H54 (cell line): Measurements from ENCODE around the gene TH.

Experiments
- DNase-seq: peaks from one replicate; pipeline ENCODE4 v3.0.0; 2011; ENCODE audit warnings: low spot score, mixed read lengths; ENCODE audit not compliant: insufficient read length
- FAIRE-seq: peaks from 3 replicates; lab custom pipeline; 2011; peaks lifted over from hg19 to GRCh38; lab: Jason Lieb, UNC
- POLR2A ChIP-seq: IDR thresholded peaks from 2 replicates; pipeline ENCODE4 v1.6.1; 2011; ENCODE audit warnings: low read depth, mild to moderate bottlenecking, low read length

Gene TH

GRCh38 chr11:2137202-2138067, 34.2 kb downstream of the TH start:
- peak; percentile 95 for DNase-seq
- no peak for FAIRE-seq
- peak; percentile 38; the same call in 1 of the 2 replicates for TF ChIP-seq POLR2A

- no peak for FAIRE-seq
- TF ChIP-seq POLR2A = no peak
- DNase-seq = no peak
Measured at GRCh38 chr11:2136952-2137201, 34.7 kb downstream of the TH start.

DNA sequence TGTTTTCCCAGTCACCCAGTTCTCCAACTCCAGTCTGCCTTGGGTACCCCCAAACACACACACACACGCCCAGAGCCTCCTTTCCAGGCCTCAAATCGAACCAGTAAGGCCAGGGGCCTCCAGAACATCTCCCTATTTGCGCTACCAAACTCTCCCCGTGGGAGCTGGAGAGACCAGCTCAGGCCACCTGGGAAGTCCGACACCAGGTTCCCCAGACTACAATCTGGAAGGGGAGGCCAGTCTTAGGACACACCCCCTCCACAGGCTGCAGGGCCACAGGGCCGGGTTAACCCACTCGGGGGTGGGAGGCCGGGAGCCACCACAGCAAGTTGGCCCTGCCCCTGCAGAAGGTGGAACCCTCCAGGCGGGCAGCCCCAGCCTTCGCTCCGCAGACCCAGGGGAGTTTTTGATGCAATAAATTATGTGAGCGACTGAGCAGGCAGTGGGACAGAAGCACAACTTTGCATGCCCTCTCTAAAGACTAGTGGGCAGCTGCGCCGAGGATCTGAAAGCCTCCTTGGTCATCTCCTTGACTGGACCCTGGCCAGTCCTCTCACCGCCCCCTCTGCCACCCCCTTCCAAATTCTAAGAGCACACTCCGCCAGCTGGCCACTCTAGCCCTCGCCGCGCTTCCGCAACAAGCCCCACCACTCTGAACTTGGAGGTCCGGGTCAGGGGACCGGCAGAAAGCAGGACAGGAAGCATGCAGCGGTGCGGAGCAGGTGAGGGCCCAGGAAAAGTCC, 35.2 kb downstream of the TH start:
- DNase-seq (no peak), FAIRE-seq (no peak)
- no peak for TF ChIP-seq POLR2A

DNA sequence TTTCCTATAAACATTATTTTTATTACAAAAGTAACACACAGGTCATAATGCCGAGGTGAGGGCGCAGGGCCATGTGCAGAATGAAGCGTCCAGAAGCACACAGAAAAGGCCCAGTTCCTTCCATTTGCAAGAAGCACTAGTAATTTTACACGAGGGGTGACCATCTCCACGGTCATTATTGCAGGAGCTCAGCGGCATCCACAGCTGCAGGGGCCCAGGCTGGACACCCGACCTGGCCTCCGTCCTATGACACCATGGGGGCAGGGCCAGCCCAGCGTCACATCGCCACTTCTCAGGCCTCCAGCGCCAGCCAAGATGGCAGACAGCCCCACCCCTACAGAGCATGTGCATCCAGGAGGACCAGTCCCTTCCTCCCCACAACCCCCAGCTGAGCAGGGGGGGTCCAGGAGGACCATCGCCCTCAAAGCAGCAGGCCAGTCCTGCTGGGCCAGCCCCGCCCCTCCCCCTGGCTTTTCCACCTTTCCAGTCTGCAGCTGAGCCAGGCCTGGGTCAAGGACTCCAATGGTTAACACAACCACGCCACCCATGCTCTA, 35.9 kb downstream of the TH start:
- FAIRE-seq (no peak), DNase-seq (no peak)
- TF ChIP-seq POLR2A = no peak

- no peak for TF ChIP-seq POLR2A
- DNase-seq = no peak
- no peak for FAIRE-seq
Measured at GRCh38 chr11:2135018-2135569, 36.5 kb downstream of the TH start.

DNA sequence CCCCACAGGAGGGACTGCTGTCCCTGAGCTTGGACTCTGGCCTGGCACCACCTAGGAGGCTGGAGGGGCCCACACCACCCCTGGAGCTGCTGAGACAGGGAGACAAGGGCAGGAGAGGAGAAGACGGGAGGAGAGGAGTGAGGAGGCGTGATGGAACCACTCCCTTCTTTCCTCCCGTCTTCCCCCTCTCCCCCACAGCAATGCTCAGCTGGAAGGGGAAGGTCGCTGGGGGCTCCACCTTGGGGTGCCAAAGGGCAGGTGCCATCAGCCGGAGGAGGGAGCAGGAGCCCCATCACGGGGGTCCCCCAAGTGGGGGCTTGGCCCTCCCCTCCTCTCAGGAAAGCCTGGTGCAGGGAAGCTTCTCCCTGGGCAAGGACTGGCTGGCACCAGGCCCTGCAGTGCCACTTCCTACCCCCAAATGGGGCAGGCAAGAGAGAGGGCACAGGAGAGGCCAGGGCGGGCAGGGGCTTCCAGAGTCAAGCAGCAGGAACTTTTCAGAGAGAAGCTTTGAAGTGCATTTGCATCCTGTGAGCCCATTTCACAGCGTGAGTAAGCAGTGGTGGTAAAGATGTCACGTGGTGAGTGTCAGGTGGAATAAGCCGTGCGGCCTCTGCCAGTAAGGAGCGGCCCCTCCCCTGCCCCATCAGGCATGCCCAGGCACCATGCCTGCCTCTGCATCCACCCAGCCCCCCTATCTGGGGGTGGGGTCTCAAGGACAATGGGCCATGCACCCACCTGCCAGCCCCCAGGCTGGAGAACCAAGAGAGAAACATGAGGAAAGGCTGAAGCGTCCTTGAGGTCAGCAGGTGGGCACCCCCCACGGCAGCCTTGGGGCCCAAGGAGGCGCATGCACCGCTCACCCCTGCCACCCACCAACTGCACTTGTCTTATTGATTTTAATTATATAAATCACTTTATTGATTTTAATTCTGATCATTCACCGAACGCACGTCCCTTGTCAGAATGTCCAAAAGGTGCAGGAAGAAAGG, 37.3 kb downstream of the TH start:
- no peak for TF ChIP-seq POLR2A
- DNase-seq (no peak), FAIRE-seq (no peak)

DNA sequence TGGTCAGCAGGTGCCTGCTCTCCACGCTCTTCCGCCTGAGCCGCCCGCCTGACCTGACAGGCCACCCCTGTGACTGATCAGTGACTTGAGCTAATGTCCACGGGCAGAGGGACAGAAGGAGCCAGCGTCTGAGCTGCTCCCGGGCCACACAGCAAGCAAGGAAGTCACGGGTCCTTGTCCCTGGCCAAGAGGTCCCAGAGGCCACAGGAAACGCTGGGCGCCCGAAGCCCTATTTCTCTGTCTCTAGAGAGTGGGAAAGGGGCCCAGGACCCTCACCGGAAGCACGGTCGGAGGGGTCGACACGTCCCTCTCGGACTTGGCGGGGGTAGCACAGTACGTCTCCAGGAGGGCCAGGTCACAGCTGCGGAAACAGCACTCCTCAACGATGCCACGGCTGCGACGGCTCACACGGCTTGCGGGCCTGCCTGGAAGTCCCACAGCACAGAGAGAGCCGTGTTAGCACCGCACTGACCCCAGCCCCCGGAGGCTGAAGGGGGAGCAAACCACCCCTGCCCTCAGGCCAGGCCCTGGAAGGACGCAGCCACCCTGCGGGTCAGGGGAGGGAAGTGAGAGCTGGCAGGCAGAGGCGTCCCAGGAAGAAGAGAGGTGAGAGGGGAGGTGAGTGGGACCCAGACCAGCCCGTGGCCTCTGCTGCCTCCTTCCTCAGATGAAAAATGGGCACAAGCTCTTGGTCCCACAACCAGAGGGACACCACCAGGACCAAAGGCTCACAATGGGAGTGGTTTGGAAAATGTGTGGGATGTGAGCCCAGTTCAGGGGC, 38.2 kb downstream of the TH start:
- FAIRE-seq = no peak

DNA sequence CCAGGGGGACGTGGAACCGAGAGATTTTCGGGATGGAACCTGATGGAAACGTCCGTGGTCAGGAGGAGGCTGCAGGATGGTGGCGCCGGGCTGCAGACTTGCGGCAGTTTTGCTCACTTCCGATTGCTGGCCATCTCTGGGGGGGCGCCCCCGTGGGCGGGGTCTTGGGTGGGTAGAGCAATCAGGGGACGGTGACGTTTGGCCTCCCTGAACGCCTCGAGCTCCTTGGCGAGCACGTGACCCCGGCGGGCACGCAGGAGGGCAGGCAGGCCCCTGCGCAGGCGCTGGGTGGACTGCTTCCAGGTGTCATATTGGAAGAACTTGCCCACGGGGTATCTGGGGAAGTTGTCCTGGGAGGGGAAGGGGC, 38.8 kb downstream of the TH start:
- TF ChIP-seq POLR2A = no peak
- FAIRE-seq = no peak
- no peak for DNase-seq

More for the DNA sequence above, 38.2 kb downstream of the TH start:
- DNase-seq = no peak
- TF ChIP-seq POLR2A = no peak

GRCh38 chr11:2132246-2132645, 39.4 kb downstream of the TH start:
- no peak for FAIRE-seq
- DNase-seq = no peak
- no peak for TF ChIP-seq POLR2A

DNA sequence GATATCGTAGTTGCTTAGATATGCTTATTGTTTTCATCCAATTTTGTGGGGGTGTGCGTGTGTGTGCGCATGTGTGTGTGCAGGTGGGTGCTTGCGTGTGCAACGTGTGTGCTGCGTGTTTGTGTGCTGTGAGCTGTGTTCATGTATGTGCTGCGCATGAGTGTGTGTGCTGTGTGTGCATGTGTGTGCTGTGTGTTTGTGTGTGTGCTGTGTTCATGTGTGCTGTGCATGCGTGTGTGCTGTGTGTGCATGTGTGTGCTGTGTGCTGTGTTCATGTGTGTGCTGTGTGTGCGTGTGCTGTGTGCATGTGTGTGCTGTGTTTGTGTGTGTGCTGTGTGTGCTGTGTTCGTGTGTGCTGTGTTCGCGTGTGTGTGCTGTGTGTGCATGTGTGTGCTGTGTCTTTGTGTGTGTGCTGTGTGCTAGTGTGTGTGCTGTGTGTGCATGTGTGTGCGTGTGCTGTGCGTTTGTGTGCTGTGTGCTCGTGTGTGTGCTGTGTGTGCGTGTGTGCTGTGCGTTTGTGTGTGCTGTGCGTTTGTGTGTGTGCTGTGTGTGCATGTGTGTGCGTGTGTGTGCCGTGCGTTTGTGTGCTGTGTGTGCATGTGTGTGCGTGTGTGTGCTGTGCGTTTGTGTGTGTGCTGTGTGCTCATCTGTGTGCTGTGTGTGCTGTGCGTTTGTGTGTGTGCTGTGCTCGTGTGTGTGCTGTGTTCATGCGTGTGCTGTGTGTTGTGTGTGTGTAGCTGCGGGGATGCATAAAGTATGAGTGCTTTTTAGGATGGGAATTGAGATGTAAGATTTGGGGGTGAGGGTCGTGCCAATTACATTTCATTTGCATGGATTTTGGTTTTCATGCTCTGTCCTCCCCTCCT, 40.0 kb downstream of the TH start:
- FAIRE-seq = no peak
- DNase-seq = no peak

GRCh38 chr11:2130881-2131352, 40.7 kb downstream of the TH start:
- no peak for DNase-seq
- FAIRE-seq = no peak

More for the DNA sequence above, 40.0 kb downstream of the TH start:
- no peak for TF ChIP-seq POLR2A

More at GRCh38 chr11:2130881-2131352, 40.7 kb downstream of the TH start:
- no peak for TF ChIP-seq POLR2A
